GM23338 (cell line): Measurements from ENCODE around the gene UGP2. TPM values are rescaled to one million over a fixed set of nuclear protein-coding genes. Genes with fewer than 3 reads are reported as not detected.

Experiments used
- ATAC-seq: fragments of 200-7000 bp; cut with Tn5 transposase; 3 replicates; pipeline ENCODE4 v1.9.1; 2020
- DNase-seq: peaks from one replicate; pipeline ENCODE4 v3.0.0-alpha.2; 2015; ENCODE audit warnings: low spot score
- H2AFZ ChIP-seq: fragments of 200-600 bp; sonication (generic); 2 replicates; pipeline ENCODE4 v1.8.0; 2016; ENCODE audit warnings: antibody characterized with exemption, mild to moderate bottlenecking, moderate library complexity
- H3F3A ChIP-seq: fragments of 200-600 bp; sonication (generic); replicated peaks from 2 replicates; pipeline ENCODE4 v1.8.0; 2017; ENCODE audit warnings: antibody characterized with exemption, mixed run types, low read depth
- H3K27ac ChIP-seq: fragments of 200-600 bp; sonication (generic); 2 replicates; pipeline ENCODE4 v1.6.1; 2016; ENCODE audit warnings: low read depth
- H3K27me3 ChIP-seq: fragments of 200-600 bp; sonication (generic); 2 replicates; pipeline ENCODE4 v1.8.0; 2016; ENCODE audit warnings: mild to moderate bottlenecking, mixed run types, moderate library complexity; ENCODE audit not compliant: insufficient read depth
- H3K36me3 ChIP-seq: fragments of 200-600 bp; sonication (generic); 2 replicates; pipeline ENCODE4 v1.8.0; 2016; ENCODE audit warnings: mild to moderate bottlenecking; ENCODE audit not compliant: insufficient read depth
- H3K4me1 ChIP-seq: fragments of 200-600 bp; sonication (generic); 2 replicates; pipeline ENCODE4 v1.8.0; 2016; ENCODE audit warnings: mild to moderate bottlenecking, moderate library complexity; ENCODE audit not compliant: insufficient read depth
- H3K4me2 ChIP-seq: fragments of 200-600 bp; sonication (generic); 2 replicates; pipeline ENCODE4 v1.7.1; 2017; ENCODE audit warnings: mixed run types
- H3K4me3 ChIP-seq: fragments of 200-600 bp; sonication (generic); 2 replicates; pipeline ENCODE4 v1.6.1; 2016; ENCODE audit warnings: mixed run types
- H3K79me2 ChIP-seq: fragments of 200-600 bp; sonication (generic); replicated peaks from 2 replicates; pipeline ENCODE4 v1.8.0; 2017; ENCODE audit warnings: mild to moderate bottlenecking; ENCODE audit not compliant: insufficient read depth
- H3K9me2 ChIP-seq: fragments of 200-600 bp; sonication (generic); 2 replicates; pipeline ENCODE4 v1.8.0; 2017; ENCODE audit not compliant: insufficient read depth
- H4K20me1 ChIP-seq: fragments of 200-600 bp; sonication (generic); replicated peaks from 2 replicates; pipeline ENCODE4 v1.8.0; 2017; ENCODE audit warnings: mild to moderate bottlenecking; ENCODE audit not compliant: insufficient read depth
- H3K27ac Mint-ChIP-seq: 2 replicates; pipeline ENCODE4 v1.8.0; 2020; ENCODE audit warnings: inconsistent platforms, mild to moderate bottlenecking, moderate library complexity, mixed read lengths
- H3K27me3 Mint-ChIP-seq: 3 replicates; pipeline ENCODE4 v1.8.0; 2022; ENCODE audit warnings: low read depth, mild to moderate bottlenecking, moderate library complexity, mixed read lengths, inconsistent platforms; ENCODE audit not compliant: insufficient read depth, poor library complexity
- H3K36me3 Mint-ChIP-seq: 3 replicates; pipeline ENCODE4 v1.8.0; 2021; ENCODE audit warnings: low read depth, mild to moderate bottlenecking, inconsistent platforms, moderate library complexity, mixed read lengths
- H3K4me1 Mint-ChIP-seq: 3 replicates; pipeline ENCODE4 v1.8.0; 2020; ENCODE audit warnings: mild to moderate bottlenecking, inconsistent platforms, mixed read lengths
- H3K4me3 Mint-ChIP-seq: 3 replicates; pipeline ENCODE4 v1.8.0; 2021; ENCODE audit warnings: moderate library complexity, mild to moderate bottlenecking, inconsistent platforms, mixed read lengths
- H3K9me3 Mint-ChIP-seq: 3 replicates; pipeline ENCODE4 v1.8.0; 2020; ENCODE audit warnings: moderate library complexity, mild to moderate bottlenecking, inconsistent platforms, mixed read lengths
- ETS1 ChIP-seq: IDR thresholded peaks from 2 replicates; pipeline ENCODE4 v1.6.1; 2016; ENCODE audit warnings: antibody characterized with exemption
- EZH2 ChIP-seq: fragments of 200-600 bp; sonication (generic); IDR thresholded peaks from one replicate; pipeline ENCODE4 v1.8.0; 2017; ENCODE audit warnings: antibody characterized with exemption, mild to moderate bottlenecking, low read depth; ENCODE audit not compliant: unreplicated experiment
- polyA plus RNA-seq: library from polyadenylated mRNA; unstranded; fragments of >200 nt; fragmentation: Nextera tagmentation; extraction: Ambion mirVana; gene quantifications from 2 replicates; pipeline ENCODE4 v1.2.1, GENCODE V29; 2016
- total RNA-seq: library from RNA; depleted of rRNA; stranded (reverse); fragments of >200 nt; shearing (Covaris generic); gene quantifications from 2 replicates; pipeline ENCODE4 v1.2.3, GENCODE V29; 2014
- TF ChIP-seq, protein P1 (sequence below): fragments of 250-450 bp; sonication (Bioruptor Pico); IDR thresholded peaks from 2 replicates; pipeline ENCODE4 v1.5.0; 2020; ENCODE audit warnings: mild to moderate bottlenecking, moderate library complexity

Gene UGP2
- total and polyA plus RNA-seq, 2 experiments from 2014 or later: 744 to 943 TPM

DNA sequence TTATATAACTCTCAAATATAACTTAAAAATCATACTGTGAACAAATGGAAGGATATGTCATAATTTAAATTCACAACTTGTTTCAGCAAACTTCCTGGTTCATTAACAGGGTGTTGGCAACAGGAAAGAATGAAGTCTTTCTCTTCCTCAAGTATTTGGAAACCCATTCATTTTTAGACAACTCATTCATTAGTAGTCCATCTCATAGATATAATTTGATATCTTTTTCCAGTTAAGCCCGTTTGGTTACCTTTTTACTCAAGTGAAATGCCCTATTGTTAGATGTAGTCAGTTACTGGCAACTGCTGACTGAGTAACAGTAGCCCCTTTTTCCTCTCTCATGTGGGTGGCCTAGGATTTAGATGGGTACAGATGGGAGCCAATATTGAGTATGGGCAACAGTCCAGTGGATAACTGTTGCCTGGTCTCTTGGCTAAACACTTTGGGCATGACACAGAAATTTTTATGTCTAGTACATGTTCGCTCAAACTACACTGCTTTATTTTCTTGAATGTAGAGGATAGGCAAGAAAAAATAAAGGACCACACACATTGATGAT lies 4.6 kb upstream of the UGP2 start:
- no peaks in the 10 kb centered on the region for H3K9me2 ChIP-seq
- TF ChIP-seq EZH2 (no peak), ETS1 (no peak)
- TF ChIP-seq, protein P1, sequence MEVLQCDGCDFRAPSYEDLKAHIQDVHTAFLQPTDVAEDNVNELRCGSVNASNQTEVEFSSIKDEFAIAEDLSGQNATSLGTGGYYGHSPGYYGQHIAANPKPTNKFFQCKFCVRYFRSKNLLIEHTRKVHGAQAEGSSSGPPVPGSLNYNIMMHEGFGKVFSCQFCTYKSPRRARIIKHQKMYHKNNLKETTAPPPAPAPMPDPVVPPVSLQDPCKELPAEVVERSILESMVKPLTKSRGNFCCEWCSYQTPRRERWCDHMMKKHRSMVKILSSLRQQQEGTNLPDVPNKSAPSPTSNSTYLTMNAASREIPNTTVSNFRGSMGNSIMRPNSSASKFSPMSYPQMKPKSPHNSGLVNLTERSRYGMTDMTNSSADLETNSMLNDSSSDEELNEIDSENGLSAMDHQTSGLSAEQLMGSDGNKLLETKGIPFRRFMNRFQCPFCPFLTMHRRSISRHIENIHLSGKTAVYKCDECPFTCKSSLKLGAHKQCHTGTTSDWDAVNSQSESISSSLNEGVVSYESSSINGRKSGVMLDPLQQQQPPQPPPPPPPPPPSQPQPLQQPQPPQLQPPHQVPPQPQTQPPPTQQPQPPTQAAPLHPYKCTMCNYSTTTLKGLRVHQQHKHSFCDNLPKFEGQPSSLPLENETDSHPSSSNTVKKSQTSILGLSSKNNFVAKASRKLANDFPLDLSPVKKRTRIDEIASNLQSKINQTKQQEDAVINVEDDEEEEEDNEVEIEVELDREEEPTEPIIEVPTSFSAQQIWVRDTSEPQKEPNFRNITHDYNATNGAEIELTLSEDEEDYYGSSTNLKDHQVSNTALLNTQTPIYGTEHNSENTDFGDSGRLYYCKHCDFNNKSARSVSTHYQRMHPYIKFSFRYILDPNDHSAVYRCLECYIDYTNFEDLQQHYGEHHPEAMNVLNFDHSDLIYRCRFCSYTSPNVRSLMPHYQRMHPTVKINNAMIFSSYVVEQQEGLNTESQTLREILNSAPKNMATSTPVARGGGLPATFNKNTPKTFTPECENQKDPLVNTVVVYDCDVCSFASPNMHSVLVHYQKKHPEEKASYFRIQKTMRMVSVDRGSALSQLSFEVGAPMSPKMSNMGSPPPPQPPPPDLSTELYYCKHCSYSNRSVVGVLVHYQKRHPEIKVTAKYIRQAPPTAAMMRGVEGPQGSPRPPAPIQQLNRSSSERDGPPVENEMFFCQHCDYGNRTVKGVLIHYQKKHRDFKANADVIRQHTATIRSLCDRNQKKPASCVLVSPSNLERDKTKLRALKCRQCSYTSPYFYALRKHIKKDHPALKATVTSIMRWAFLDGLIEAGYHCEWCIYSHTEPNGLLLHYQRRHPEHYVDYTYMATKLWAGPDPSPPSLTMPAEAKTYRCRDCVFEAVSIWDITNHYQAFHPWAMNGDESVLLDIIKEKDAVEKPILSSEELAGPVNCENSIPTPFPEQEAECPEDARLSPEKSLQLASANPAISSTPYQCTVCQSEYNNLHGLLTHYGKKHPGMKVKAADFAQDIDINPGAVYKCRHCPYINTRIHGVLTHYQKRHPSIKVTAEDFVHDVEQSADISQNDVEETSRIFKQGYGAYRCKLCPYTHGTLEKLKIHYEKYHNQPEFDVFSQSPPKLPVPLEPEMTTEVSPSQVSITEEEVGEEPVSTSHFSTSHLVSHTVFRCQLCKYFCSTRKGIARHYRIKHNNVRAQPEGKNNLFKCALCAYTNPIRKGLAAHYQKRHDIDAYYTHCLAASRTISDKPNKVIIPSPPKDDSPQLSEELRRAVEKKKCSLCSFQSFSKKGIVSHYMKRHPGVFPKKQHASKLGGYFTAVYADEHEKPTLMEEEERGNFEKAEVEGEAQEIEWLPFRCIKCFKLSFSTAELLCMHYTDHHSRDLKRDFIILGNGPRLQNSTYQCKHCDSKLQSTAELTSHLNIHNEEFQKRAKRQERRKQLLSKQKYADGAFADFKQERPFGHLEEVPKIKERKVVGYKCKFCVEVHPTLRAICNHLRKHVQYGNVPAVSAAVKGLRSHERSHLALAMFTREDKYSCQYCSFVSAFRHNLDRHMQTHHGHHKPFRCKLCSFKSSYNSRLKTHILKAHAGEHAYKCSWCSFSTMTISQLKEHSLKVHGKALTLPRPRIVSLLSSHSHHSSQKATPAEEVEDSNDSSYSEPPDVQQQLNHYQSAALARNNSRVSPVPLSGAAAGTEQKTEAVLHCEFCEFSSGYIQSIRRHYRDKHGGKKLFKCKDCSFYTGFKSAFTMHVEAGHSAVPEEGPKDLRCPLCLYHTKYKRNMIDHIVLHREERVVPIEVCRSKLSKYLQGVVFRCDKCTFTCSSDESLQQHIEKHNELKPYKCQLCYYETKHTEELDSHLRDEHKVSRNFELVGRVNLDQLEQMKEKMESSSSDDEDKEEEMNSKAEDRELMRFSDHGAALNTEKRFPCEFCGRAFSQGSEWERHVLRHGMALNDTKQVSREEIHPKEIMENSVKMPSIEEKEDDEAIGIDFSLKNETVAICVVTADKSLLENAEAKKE: no peak
- H3F3A ChIP-seq: peaks cover 10% of the 10 kb centered on the region; the same call in 1 of the 2 replicates
- no peak overlapping the region for H3K4me2 ChIP-seq
- no peaks in the 10 kb centered on the region for H3K36me3 ChIP-seq
- Mint-ChIP-seq H3K9me3 (peaks cover 3% of the 10 kb centered on the region; the same call in 1 of the 3 replicates), H3K36me3 (peaks cover 5% of the 10 kb centered on the region), H3K27ac (no peak overlapping the region), H3K4me1 (peaks cover 31% of the 10 kb centered on the region), H3K27me3 (peaks cover 8% of the 10 kb centered on the region), H3K4me3 (no peak overlapping the region)
- peaks cover 16% of the 10 kb centered on the region for H3K79me2 ChIP-seq
- no peak overlapping the region for H2AFZ ChIP-seq
- no peak for ATAC-seq
- H3K4me1 ChIP-seq: peaks cover 12% of the 10 kb centered on the region
- no peak overlapping the region for H3K4me3 ChIP-seq
- no peaks in the 10 kb centered on the region for H3K27me3 ChIP-seq
- H4K20me1 ChIP-seq: no peaks in the 10 kb centered on the region
- no peak for DNase-seq
- H3K27ac ChIP-seq: no peak overlapping the region
